Mesendoderm (in vitro differentiated cells): Measurements from ENCODE around the gene OCA2.

ENCODE experiments used
- DNase-seq: peaks from one replicate; pipeline ENCODE4 v3.0.0; 2013
- H2AK5ac ChIP-seq: 2 replicates; pipeline ENCODE4 v1.6.1; 2013; ENCODE audit warnings: low read length, inconsistent platforms
- H2BK120ac ChIP-seq: 2 replicates; pipeline ENCODE4 v1.6.1; 2013; ENCODE audit warnings: low read depth, mild to moderate bottlenecking, low read length, moderate library complexity, mixed read lengths
- H2BK15ac ChIP-seq: replicated peaks from 2 replicates; pipeline ENCODE4 v1.6.1; 2013; ENCODE audit warnings: low read depth, mild to moderate bottlenecking, moderate library complexity
- H2BK5ac ChIP-seq: 2 replicates; pipeline ENCODE4 v1.6.1; 2013; ENCODE audit warnings: low read length, inconsistent platforms
- H3K18ac ChIP-seq: 2 replicates; pipeline ENCODE4 v1.6.1; 2013; ENCODE audit warnings: mild to moderate bottlenecking, low read length, mixed read lengths
- H3K23ac ChIP-seq: one replicate; pipeline ENCODE4 v1.6.1; 2013; ENCODE audit warnings: low read length
- H3K27ac ChIP-seq: 2 replicates; pipeline ENCODE4 v1.5.1; 2013; ENCODE audit warnings: low read depth, mild to moderate bottlenecking, inconsistent platforms, low read length, moderate library complexity
- H3K27me3 ChIP-seq: 2 replicates; pipeline ENCODE4 v1.6.1; 2013; ENCODE audit warnings: low read length, control low read depth, mild to moderate bottlenecking, inconsistent platforms; ENCODE audit not compliant: insufficient read depth, poor library complexity
- H3K36me3 ChIP-seq: 2 replicates; pipeline ENCODE4 v1.6.1; 2013; ENCODE audit warnings: low read length, inconsistent platforms; ENCODE audit not compliant: control insufficient read depth, insufficient read depth
- H3K4ac ChIP-seq: one replicate; pipeline ENCODE4 v1.6.1; 2013; ENCODE audit warnings: low read depth, mild to moderate bottlenecking, low read length, moderate library complexity
- H3K4me1 ChIP-seq: 2 replicates; pipeline ENCODE4 v1.6.1; 2013; ENCODE audit warnings: low read depth, low read length, inconsistent platforms; ENCODE audit not compliant: control insufficient read depth
- H3K4me2 ChIP-seq: 2 replicates; pipeline ENCODE4 v1.6.1; 2013; ENCODE audit warnings: low read length
- H3K4me3 ChIP-seq: 2 replicates; pipeline ENCODE4 v1.5.1; 2013; ENCODE audit warnings: mild to moderate bottlenecking, low read length
- H3K56ac ChIP-seq: one replicate; pipeline ENCODE4 v1.6.1; 2013; ENCODE audit warnings: low read length
- H3K79me1 ChIP-seq: 2 replicates; pipeline ENCODE4 v1.6.1; 2013; ENCODE audit warnings: low read length, inconsistent platforms
- H3K79me2 ChIP-seq: 2 replicates; pipeline ENCODE4 v1.6.1; 2013; ENCODE audit warnings: mild to moderate bottlenecking, low read length; ENCODE audit not compliant: control insufficient read depth, insufficient read depth
- H3K9ac ChIP-seq: 2 replicates; pipeline ENCODE4 v1.6.1; 2013; ENCODE audit warnings: low read length, inconsistent platforms
- H4K5ac ChIP-seq: one replicate; pipeline ENCODE4 v1.6.1; 2013; ENCODE audit warnings: low read length
- H4K8ac ChIP-seq: one replicate; pipeline ENCODE4 v1.6.1; 2013; ENCODE audit warnings: low read depth, mild to moderate bottlenecking, control low read depth, low read length, moderate library complexity
- WGBS: extraction: QIAGEN DNeasy Blood & Tissue Kit; methylation state at CpG from one replicate; pipeline ENCODE4 v1.1.7; 2013; ENCODE audit warnings: low lambda C conversion rate, missing lambda C conversion rate; ENCODE audit not compliant: insufficient coverage; ENCODE audit errors: extremely low coverage; 5-methylcytosine and 5-hydroxymethylcytosine counted together

Gene OCA2

DNA sequence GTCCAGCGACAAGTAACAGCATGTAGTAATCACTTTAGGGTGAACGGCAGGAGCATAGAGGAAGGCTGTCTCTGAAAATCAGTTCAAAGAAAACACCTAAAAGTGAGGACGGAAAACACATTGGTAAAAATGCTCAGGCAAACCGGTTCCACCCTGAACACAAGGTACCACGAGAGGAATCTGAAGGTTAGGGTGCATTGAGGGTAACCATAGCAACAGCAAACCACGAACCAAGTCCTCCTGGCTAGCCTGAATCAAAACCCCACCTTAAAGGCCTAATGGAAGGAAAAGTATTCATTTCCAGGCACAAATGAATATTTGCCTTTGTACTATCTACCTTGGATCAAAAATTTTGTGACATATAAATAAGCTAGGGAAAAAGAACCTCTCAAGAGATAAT, 315.0 kb downstream of the OCA2 start:
- Histone ChIP-seq H3K79me1 (no peaks in the 10 kb centered on the region), H3K18ac (no peak overlapping the region), H3K4me1 (no peaks in the 10 kb centered on the region)

DNA sequence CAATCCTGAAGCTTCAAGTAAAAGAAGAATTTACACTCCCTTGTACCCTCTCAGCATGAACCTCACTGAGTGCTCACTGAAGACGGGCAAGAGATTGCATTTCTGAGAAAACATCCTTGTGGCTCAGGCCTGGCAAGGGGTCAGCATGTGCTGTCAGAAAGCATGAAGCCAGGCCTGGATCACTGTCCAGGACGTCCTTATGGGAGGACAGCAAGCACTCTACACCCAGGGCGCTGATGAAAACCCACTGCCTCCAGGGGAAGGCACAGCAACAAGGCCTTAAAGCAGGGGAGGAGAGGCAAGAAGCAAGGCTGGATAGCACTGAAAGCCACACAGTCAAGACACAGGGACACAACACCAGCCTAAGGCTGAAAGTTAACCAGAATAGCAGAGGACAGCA, 315.4 kb downstream of the OCA2 start:
- DNase-seq = no peak
- H3K79me2 ChIP-seq = no peaks in the 10 kb centered on the region
- no peaks in the 10 kb centered on the region for H3K79me1 ChIP-seq
- no peak overlapping the region for H3K4ac ChIP-seq
- no CpG with 5 or more reads among the region's 3 CpGs for WGBS
- no peak overlapping the region for H2AK5ac ChIP-seq
- H3K4me2 ChIP-seq = no peak overlapping the region
- H3K4me1 ChIP-seq = no peaks in the 10 kb centered on the region
- no peak overlapping the region for H3K27ac ChIP-seq
- H2BK5ac ChIP-seq = no peak overlapping the region
- no peak overlapping the region for H3K56ac ChIP-seq
- H3K4me3 ChIP-seq = no peak overlapping the region
- H3K18ac ChIP-seq = no peak overlapping the region
- no peaks in the 10 kb centered on the region for H3K36me3 ChIP-seq
- no peaks in the 10 kb centered on the region for H3K27me3 ChIP-seq
- no peak overlapping the region for H2BK15ac ChIP-seq
- no peak overlapping the region for H4K8ac ChIP-seq
- no peak overlapping the region for H4K5ac ChIP-seq
- H3K23ac ChIP-seq = no peak overlapping the region
- H2BK120ac ChIP-seq = no peak overlapping the region
- no peak overlapping the region for H3K9ac ChIP-seq

More for the DNA sequence above, 315.0 kb downstream of the OCA2 start:
- Histone ChIP-seq H4K8ac (no peak overlapping the region), H4K5ac (no peak overlapping the region), H2AK5ac (no peak overlapping the region), H2BK120ac (no peak overlapping the region), H3K4ac (no peak overlapping the region), H3K79me2 (no peaks in the 10 kb centered on the region), H3K27me3 (no peaks in the 10 kb centered on the region), H3K4me2 (no peak overlapping the region), H3K27ac (no peak overlapping the region), H3K36me3 (no peaks in the 10 kb centered on the region), H2BK5ac (no peak overlapping the region), H2BK15ac (no peak overlapping the region), H3K9ac (no peak overlapping the region), H3K56ac (no peak overlapping the region), H3K4me3 (no peak overlapping the region), H3K23ac (no peak overlapping the region)
- no peak for DNase-seq
- no CpG with 5 or more reads among the region's 6 CpGs for WGBS

DNA sequence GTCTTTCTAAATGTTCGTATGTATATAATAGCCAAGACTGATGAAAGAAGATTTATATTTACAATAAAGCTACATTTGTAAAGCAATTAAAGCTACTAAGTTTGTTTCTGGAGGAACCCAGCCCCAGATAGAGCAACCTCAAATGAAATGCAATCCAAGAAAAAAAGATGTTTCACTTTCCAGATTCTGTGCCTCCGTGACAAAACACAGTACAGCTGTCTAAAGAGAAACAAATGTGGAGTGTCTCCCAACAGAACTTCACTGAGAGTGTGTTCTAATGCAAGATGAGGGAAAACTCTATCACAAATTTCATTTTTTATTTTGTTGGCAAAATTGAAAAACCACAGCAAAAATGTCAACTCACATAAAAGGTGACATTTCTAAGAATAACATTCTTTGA, 317.0 kb downstream of the OCA2 start:
- no peak overlapping the region for H3K23ac ChIP-seq
- H3K79me2 ChIP-seq = no peaks in the 10 kb centered on the region
- no peak overlapping the region for H3K4me2 ChIP-seq
- H3K9ac ChIP-seq = no peak overlapping the region
- DNase-seq = no peak
- no peak overlapping the region for H3K4me3 ChIP-seq
- no peak overlapping the region for H4K8ac ChIP-seq
- no peak overlapping the region for H2BK120ac ChIP-seq
- no peaks in the 10 kb centered on the region for H3K4me1 ChIP-seq
- H3K4ac ChIP-seq = no peak overlapping the region
- H3K79me1 ChIP-seq = no peaks in the 10 kb centered on the region
- H2BK15ac ChIP-seq = no peak overlapping the region
- H3K18ac ChIP-seq = no peak overlapping the region
- no peak overlapping the region for H2AK5ac ChIP-seq
- H3K27ac ChIP-seq = no peak overlapping the region
- no peaks in the 10 kb centered on the region for H3K36me3 ChIP-seq
- no peaks in the 10 kb centered on the region for H3K27me3 ChIP-seq
- H4K5ac ChIP-seq = no peak overlapping the region
- no peak overlapping the region for H2BK5ac ChIP-seq
- no peak overlapping the region for H3K56ac ChIP-seq
- no CpG with 5 or more reads among the region's 2 CpGs for WGBS

DNA sequence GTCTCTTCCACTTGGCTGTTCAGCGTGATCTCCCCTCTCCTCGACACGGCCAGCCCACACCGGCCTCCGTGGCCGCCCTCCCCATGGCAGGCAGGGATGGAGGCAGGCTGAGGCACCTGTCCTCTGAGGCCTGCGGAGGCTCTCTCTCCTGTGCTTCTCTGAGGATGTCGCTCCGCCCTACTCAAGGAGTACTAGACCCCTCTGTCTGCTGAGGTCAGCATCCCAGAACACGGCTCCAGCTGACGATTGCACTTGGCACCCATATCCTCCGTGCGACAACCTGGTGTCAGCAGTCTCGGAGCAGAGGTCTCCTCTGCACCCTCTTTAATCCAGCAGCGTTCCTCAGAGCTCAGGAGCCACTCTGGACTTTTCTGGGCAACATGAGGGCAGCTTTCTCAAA, 322.6 kb downstream of the OCA2 start:
- Histone ChIP-seq H3K36me3 (no peaks in the 10 kb centered on the region), H3K4me2 (no peak overlapping the region), H2BK15ac (no peak overlapping the region), H3K4me3 (no peak overlapping the region), H3K56ac (no peak overlapping the region), H2AK5ac (no peak overlapping the region), H3K79me1 (no peaks in the 10 kb centered on the region), H4K5ac (no peak overlapping the region), H3K9ac (no peak overlapping the region), H3K4ac (no peak overlapping the region), H2BK5ac (no peak overlapping the region), H2BK120ac (no peak overlapping the region), H3K79me2 (no peaks in the 10 kb centered on the region), H3K27me3 (no peaks in the 10 kb centered on the region), H4K8ac (no peak overlapping the region), H3K27ac (no peak overlapping the region), H3K23ac (no peak overlapping the region), H3K4me1 (no peaks in the 10 kb centered on the region), H3K18ac (no peak overlapping the region)
- no CpG with 5 or more reads among the region's 15 CpGs for WGBS
- DNase-seq = no peak

DNA sequence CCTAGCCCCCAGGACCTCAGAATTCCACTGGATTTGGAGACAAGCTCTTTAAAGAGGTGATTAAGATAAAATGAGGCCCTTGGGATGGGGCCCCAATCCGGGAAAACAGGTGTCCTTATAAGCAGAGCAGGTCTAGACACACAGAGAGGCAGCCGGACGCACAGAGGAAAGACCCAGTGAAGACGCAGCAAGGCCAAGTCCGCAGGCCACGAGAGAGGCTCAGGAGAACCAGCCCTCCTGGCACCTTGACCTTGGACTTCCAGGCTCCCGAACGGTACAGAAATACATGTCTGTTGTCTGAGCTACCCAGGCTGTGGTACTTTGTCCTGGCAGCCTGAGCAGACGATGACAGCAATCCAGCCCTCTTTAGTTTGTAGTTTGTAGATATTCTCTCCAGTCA, 324.5 kb downstream of the OCA2 start:
- H3K27me3 ChIP-seq = no peaks in the 10 kb centered on the region
- no peaks in the 10 kb centered on the region for H3K36me3 ChIP-seq
- WGBS = no CpG with 5 or more reads among the region's 9 CpGs
- no peak overlapping the region for H3K27ac ChIP-seq
- no peak overlapping the region for H3K23ac ChIP-seq
- H4K8ac ChIP-seq = no peak overlapping the region
- no peak overlapping the region for H3K18ac ChIP-seq
- H2BK120ac ChIP-seq = no peak overlapping the region
- no peak overlapping the region for H2BK5ac ChIP-seq
- DNase-seq = no peak
- no peak overlapping the region for H3K9ac ChIP-seq
- H3K4me3 ChIP-seq = no peak overlapping the region
- no peak overlapping the region for H3K4ac ChIP-seq
- H4K5ac ChIP-seq = no peak overlapping the region
- H3K4me1 ChIP-seq = no peaks in the 10 kb centered on the region
- H3K56ac ChIP-seq = no peak overlapping the region
- H3K79me1 ChIP-seq = no peaks in the 10 kb centered on the region
- no peak overlapping the region for H2BK15ac ChIP-seq
- H3K79me2 ChIP-seq = no peaks in the 10 kb centered on the region
- no peak overlapping the region for H3K4me2 ChIP-seq
- no peak overlapping the region for H2AK5ac ChIP-seq

DNA sequence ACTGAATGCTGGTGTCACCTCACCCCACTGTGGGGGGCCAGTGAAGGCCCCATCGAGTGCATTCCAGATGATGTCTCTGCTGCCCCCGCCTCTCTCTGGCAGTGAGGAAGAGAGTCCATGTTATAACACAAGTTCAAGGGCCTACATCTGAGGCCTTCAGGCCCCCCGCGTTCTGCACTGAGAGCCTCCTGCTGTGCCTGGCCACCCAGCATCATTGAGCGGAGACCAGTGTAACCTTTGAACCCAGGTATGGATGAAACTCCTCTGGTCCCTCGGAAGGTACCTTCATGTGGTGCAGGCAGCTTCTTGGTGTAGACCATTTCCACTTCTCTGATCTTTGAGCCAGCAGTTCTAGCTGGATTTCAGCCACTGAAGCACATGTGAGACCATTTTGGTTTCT, 324.9 kb downstream of the OCA2 start:
- no peak for DNase-seq
- no peaks in the 10 kb centered on the region for H3K36me3 ChIP-seq
- no peak overlapping the region for H3K23ac ChIP-seq
- H3K4me1 ChIP-seq = no peaks in the 10 kb centered on the region
- WGBS = no CpG with 5 or more reads among the region's 6 CpGs
- H4K5ac ChIP-seq = no peak overlapping the region
- no peak overlapping the region for H3K18ac ChIP-seq
- H3K79me1 ChIP-seq = no peaks in the 10 kb centered on the region
- H3K9ac ChIP-seq = no peak overlapping the region
- no peaks in the 10 kb centered on the region for H3K27me3 ChIP-seq
- H3K4me3 ChIP-seq = no peak overlapping the region
- no peak overlapping the region for H2BK15ac ChIP-seq
- no peak overlapping the region for H3K27ac ChIP-seq
- no peak overlapping the region for H2BK5ac ChIP-seq
- no peaks in the 10 kb centered on the region for H3K79me2 ChIP-seq
- H2AK5ac ChIP-seq = no peak overlapping the region
- H2BK120ac ChIP-seq = no peak overlapping the region
- H3K4ac ChIP-seq = no peak overlapping the region
- no peak overlapping the region for H4K8ac ChIP-seq
- H3K4me2 ChIP-seq = no peak overlapping the region
- H3K56ac ChIP-seq = no peak overlapping the region
